KMS-11 (cell line): ENCODE measurements around the gene SH3YL1.

Experiments used
- H2AFZ ChIP-seq: fragments of 200-600 bp; sonication (generic); 2 replicates; pipeline ENCODE4 v1.6.1; 2016; ENCODE audit warnings: antibody characterized with exemption, mixed run types, low read depth
- H3K27ac ChIP-seq: fragments of 200-600 bp; sonication (generic); 2 replicates; pipeline ENCODE4 v1.6.1; 2016; ENCODE audit warnings: mild to moderate bottlenecking, mixed run types
- H3K27me3 ChIP-seq: fragments of 200-600 bp; sonication (generic); 2 replicates; pipeline ENCODE4 v1.6.1; 2017; ENCODE audit warnings: mild to moderate bottlenecking, low read depth, mixed run types, moderate library complexity; ENCODE audit not compliant: insufficient read depth
- H3K36me3 ChIP-seq: fragments of 200-600 bp; sonication (generic); 2 replicates; pipeline ENCODE4 v1.6.1; 2017; ENCODE audit warnings: mild to moderate bottlenecking, mixed run types; ENCODE audit not compliant: insufficient read depth
- H3K4me1 ChIP-seq: fragments of 200-600 bp; sonication (generic); 2 replicates; pipeline ENCODE4 v1.6.1; 2016; ENCODE audit warnings: mild to moderate bottlenecking, low read depth, mixed run types; ENCODE audit not compliant: poor library complexity, severe bottlenecking
- H3K4me2 ChIP-seq: fragments of 200-600 bp; sonication (generic); 2 replicates; pipeline ENCODE4 v1.7.0; 2016; ENCODE audit warnings: mild to moderate bottlenecking, mixed run types
- H3K4me3 ChIP-seq: fragments of 200-600 bp; sonication (generic); IDR thresholded peaks from 2 replicates; pipeline ENCODE4 v1.6.1; 2017; ENCODE audit warnings: low read depth, low read length, mixed read lengths; ENCODE audit not compliant: insufficient read depth
- H3K79me2 ChIP-seq: fragments of 200-600 bp; sonication (generic); 2 replicates; pipeline ENCODE4 v1.6.1; 2016; ENCODE audit warnings: low read depth, mixed run types; ENCODE audit not compliant: insufficient read depth
- H3K9ac ChIP-seq: fragments of 200-600 bp; sonication (generic); 2 replicates; pipeline ENCODE4 v1.6.1; 2016; ENCODE audit warnings: mild to moderate bottlenecking, mixed run types
- H4K20me1 ChIP-seq: fragments of 200-600 bp; sonication (generic); 2 replicates; pipeline ENCODE4 v1.6.1; 2016; ENCODE audit warnings: mild to moderate bottlenecking, mixed run types; ENCODE audit not compliant: insufficient read depth
- CTCF ChIP-seq: fragments of 200-600 bp; sonication (generic); conservative IDR thresholded peaks from 2 replicates; pipeline ENCODE4 v1.6.1; 2017; ENCODE audit warnings: low read depth, mild to moderate bottlenecking, antibody characterized with exemption, low read length, moderate library complexity, mixed read lengths

SH3YL1 gene

GRCh38 chr2:263022-263738 lies 652 bp downstream of the SH3YL1 start:
- no peak for TF ChIP-seq CTCF
- Histone ChIP-seq H3K79me2 (peaks cover 34% of the 10 kb centered on the region), H4K20me1 (0 out of 2 replicates have a peak, but pooled peaks cover 2% of the 10 kb centered on the region), H3K27ac (no peak overlapping the region), H2AFZ (no peak overlapping the region), H3K4me3 (no peak overlapping the region), H3K4me1 (peaks cover 18% of the 10 kb centered on the region), H3K36me3 (no peaks in the 10 kb centered on the region), H3K9ac (no peak overlapping the region), H3K27me3 (no peaks in the 10 kb centered on the region), H3K4me2 (no peak overlapping the region)

GRCh38 chr2:262117-262516 lies 1.7 kb downstream of the SH3YL1 start:
- H3K4me1 ChIP-seq, result peaks cover 11% of the 10 kb centered on the region
- peaks cover 24% of the 10 kb centered on the region for H3K79me2 ChIP-seq
- no peak overlapping the region for H3K4me2 ChIP-seq
- no peak overlapping the region for H2AFZ ChIP-seq
- H4K20me1 ChIP-seq, result no peaks in the 10 kb centered on the region
- no peak overlapping the region for H3K27ac ChIP-seq
- H3K27me3 ChIP-seq, result no peaks in the 10 kb centered on the region
- TF ChIP-seq CTCF, result no peak
- H3K4me3 ChIP-seq, result no peak overlapping the region
- H3K36me3 ChIP-seq, result no peaks in the 10 kb centered on the region
- H3K9ac ChIP-seq, result no peak overlapping the region

- H4K20me1 ChIP-seq, result no peaks in the 10 kb centered on the region
Measured at GRCh38 chr2:260507-261161, 3.2 kb downstream of the SH3YL1 start.

GRCh38 chr2:259789-260331 lies 4.0 kb downstream of the SH3YL1 start:
- no peaks in the 10 kb centered on the region for H3K27me3 ChIP-seq
- H2AFZ ChIP-seq, result no peak overlapping the region
- H3K4me3 ChIP-seq, result no peak overlapping the region
- peaks cover 1% of the 10 kb centered on the region; the same call in 1 of the 2 replicates for H3K79me2 ChIP-seq
- H3K27ac ChIP-seq, result no peak overlapping the region
- no peaks in the 10 kb centered on the region for H3K4me1 ChIP-seq
- H3K9ac ChIP-seq, result no peak overlapping the region
- H3K4me2 ChIP-seq, result no peak overlapping the region
- no peaks in the 10 kb centered on the region for H4K20me1 ChIP-seq
- no peak for TF ChIP-seq CTCF
- H3K36me3 ChIP-seq, result no peaks in the 10 kb centered on the region

More at GRCh38 chr2:260507-261161, 3.2 kb downstream of the SH3YL1 start:
- H3K27me3 ChIP-seq, result no peaks in the 10 kb centered on the region
- H3K4me1 ChIP-seq, result peaks cover under 1% of the 10 kb centered on the region
- peaks cover 9% of the 10 kb centered on the region for H3K79me2 ChIP-seq
- H3K9ac ChIP-seq, result no peak overlapping the region
- H3K27ac ChIP-seq, result no peak overlapping the region
- no peak overlapping the region for H3K4me2 ChIP-seq
- H3K4me3 ChIP-seq, result no peak overlapping the region
- no peak overlapping the region for H2AFZ ChIP-seq
- H3K36me3 ChIP-seq, result no peaks in the 10 kb centered on the region
- no peak for TF ChIP-seq CTCF
